CD14-positive monocyte (primary cell): ENCODE measurements around the gene NDUFB5. TPM values are rescaled to one million over a fixed set of nuclear protein-coding genes. Genes with fewer than 3 reads are reported as not detected.

Experiments used
- DNase-seq, 3 donors: peaks; one replicate each; pipeline ENCODE4 v3.0.0-alpha.2; 2011 to 2022
- H2AFZ ChIP-seq: 2 replicates; pipeline ENCODE4 v1.6.0; 2012; ENCODE audit warnings: mild to moderate bottlenecking, low read depth, low read length, inconsistent platforms; ENCODE audit not compliant: insufficient read depth, poor library complexity, severe bottlenecking
- H3K27ac ChIP-seq, 2 donors: 1 replicate in 1 of 2; 2 replicates in 1 of 2; pipeline ENCODE4 v1.5.1; 2012 to 2013; ENCODE audit warnings: low read length in 2 of 2, control low read depth in 1 of 2, inconsistent platforms in 1 of 2, low read depth in 1 of 2, mild to moderate bottlenecking in 1 of 2
- H3K27me3 ChIP-seq, 2 donors: one replicate each; pipeline versions ENCODE4 v1.6.0 to v1.6.1; 2011 to 2013; ENCODE audit warnings: low read length in 2 of 2; ENCODE audit not compliant: control insufficient read depth in 2 of 2, insufficient read depth in 2 of 2
- H3K36me3 ChIP-seq, 2 donors: replicated peaks in 1 of 2; 1 replicate in 1 of 2; 2 replicates in 1 of 2; pipeline versions ENCODE4 v1.5.1 to v1.6.1; 2012 to 2013; ENCODE audit warnings: low read length in 2 of 2, control low read depth in 1 of 2, inconsistent platforms in 1 of 2, mild to moderate bottlenecking in 1 of 2; ENCODE audit not compliant: insufficient read depth in 2 of 2, control insufficient read depth in 1 of 2
- H3K4me1 ChIP-seq, 2 donors: 1 replicate in 1 of 2; 2 replicates in 1 of 2; pipeline versions ENCODE4 v1.5.1 to v1.6.1; 2012 to 2013; ENCODE audit warnings: low read length in 2 of 2, control low read depth in 1 of 2, inconsistent platforms in 1 of 2, mild to moderate bottlenecking in 1 of 2, moderate library complexity in 1 of 2; ENCODE audit not compliant: insufficient read depth in 2 of 2, control insufficient read depth in 1 of 2
- H3K4me2 ChIP-seq: replicated peaks from 2 replicates; pipeline ENCODE3; 2012; ENCODE audit warnings: low read length, moderate library complexity, mild to moderate bottlenecking; ENCODE audit not compliant: poor library complexity, severe bottlenecking; ENCODE audit errors: extremely low read depth
- H3K4me3 ChIP-seq, 3 experiments: fragments of 200-600 bp in 1 of 3; sonication (generic) in 1 of 3; replicated peaks in 1 of 3; 1 replicate in 2 of 3; 2 replicates in 1 of 3; pipeline ENCODE4 v1.5.1; 2011 to 2013; ENCODE audit warnings: low read length in 3 of 3, mild to moderate bottlenecking in 3 of 3, control low read depth in 2 of 3, low read depth in 2 of 3, inconsistent platforms in 1 of 3, moderate library complexity in 1 of 3
- H3K79me2 ChIP-seq: 2 replicates; pipeline ENCODE4 v1.6.0; 2012; ENCODE audit warnings: mild to moderate bottlenecking, control low read depth, inconsistent platforms, low read length, moderate library complexity; ENCODE audit not compliant: insufficient read depth
- H3K9ac ChIP-seq: 2 replicates; pipeline ENCODE4 v1.6.0; 2017; ENCODE audit warnings: low read length, mild to moderate bottlenecking; ENCODE audit not compliant: insufficient read depth, poor library complexity, severe bottlenecking
- H3K9me3 ChIP-seq, 2 donors: replicated peaks in 1 of 2; 1 replicate in 1 of 2; 2 replicates in 1 of 2; pipeline versions ENCODE4 v1.5.1 to v1.6.1; 2012 to 2013; ENCODE audit warnings: low read length in 2 of 2, control low read depth in 1 of 2; ENCODE audit not compliant: control insufficient read depth in 1 of 2, insufficient read depth in 1 of 2
- H4K20me1 ChIP-seq: 2 replicates; pipeline ENCODE4 v1.6.0; 2012; ENCODE audit warnings: mild to moderate bottlenecking, low read length, control low read depth, moderate library complexity; ENCODE audit not compliant: insufficient read depth
- H3K27ac Mint-ChIP-seq, 7 donors: one replicate each; pipeline ENCODE4 v1.8.0; 2020; ENCODE audit warnings: mild to moderate bottlenecking in 7 of 7, mixed read lengths in 7 of 7, moderate library complexity in 6 of 7, inconsistent platforms in 2 of 7
- H3K27me3 Mint-ChIP-seq, 3 donors: one replicate each; pipeline ENCODE4 v1.8.0; 2021 to 2022; ENCODE audit warnings: low read depth in 3 of 3, mild to moderate bottlenecking in 3 of 3, mixed read lengths in 3 of 3, moderate library complexity in 3 of 3, inconsistent platforms in 1 of 3
- H3K36me3 Mint-ChIP-seq, 2 donors: one replicate each; pipeline ENCODE4 v1.8.0; 2020; ENCODE audit warnings: mixed read lengths in 2 of 2, inconsistent platforms in 1 of 2, mild to moderate bottlenecking in 1 of 2
- H3K4me1 Mint-ChIP-seq: one replicate; pipeline ENCODE4 v1.8.0; 2020; ENCODE audit warnings: mild to moderate bottlenecking, mixed read lengths
- H3K4me3 Mint-ChIP-seq, 2 donors: one replicate each; pipeline ENCODE4 v1.8.0; 2020; ENCODE audit warnings: mild to moderate bottlenecking in 2 of 2, mixed read lengths in 2 of 2, moderate library complexity in 1 of 2
- H3K9me3 Mint-ChIP-seq, 7 donors: one replicate each; pipeline ENCODE4 v1.8.0; 2020 to 2022; ENCODE audit warnings: mixed read lengths in 7 of 7, mild to moderate bottlenecking in 6 of 7, moderate library complexity in 6 of 7, inconsistent platforms in 2 of 7
- WGBS: methylation state at CpG from one replicate; pipeline ENCODE4 v1.1.5; 2013; ENCODE audit warnings: missing lambda C conversion rate; ENCODE audit not compliant: insufficient coverage; 5-methylcytosine and 5-hydroxymethylcytosine counted together
- intact Hi-C, 2 donors: fragments of 100-400 bp; cut with micrococcal nuclease; formaldehyde crosslinking; loops; one replicate each; pipeline versions ENCODE4 v1.15.0 to v1.15.1; 2023
- polyA plus RNA-seq, 3 donors: library from polyadenylated mRNA; depleted of rRNA in 1 of 3; unstranded in 2 of 3; stranded (reverse) in 1 of 3; fragments of 300-500 nt in 2 of 3; fragments of >200 nt in 1 of 3; fragmentation: Illumina TruSeq in 2 of 3; gene quantifications; 1 replicate in 2 of 3; 2 replicates in 1 of 3; pipeline ENCODE4 v1.2.3, GENCODE V29; 2012 to 2021
- TF ChIP-seq, protein P1 (sequence below): fragments of 200-600 bp; IDR thresholded peaks from one replicate; pipeline ENCODE4 v1.8.0; 2022; ENCODE audit warnings: antibody characterized with exemption, mild to moderate bottlenecking

The NDUFB5 gene
- polyA plus RNA-seq, 3 donors: 30.8 to 144 (median 132) TPM

DNA sequence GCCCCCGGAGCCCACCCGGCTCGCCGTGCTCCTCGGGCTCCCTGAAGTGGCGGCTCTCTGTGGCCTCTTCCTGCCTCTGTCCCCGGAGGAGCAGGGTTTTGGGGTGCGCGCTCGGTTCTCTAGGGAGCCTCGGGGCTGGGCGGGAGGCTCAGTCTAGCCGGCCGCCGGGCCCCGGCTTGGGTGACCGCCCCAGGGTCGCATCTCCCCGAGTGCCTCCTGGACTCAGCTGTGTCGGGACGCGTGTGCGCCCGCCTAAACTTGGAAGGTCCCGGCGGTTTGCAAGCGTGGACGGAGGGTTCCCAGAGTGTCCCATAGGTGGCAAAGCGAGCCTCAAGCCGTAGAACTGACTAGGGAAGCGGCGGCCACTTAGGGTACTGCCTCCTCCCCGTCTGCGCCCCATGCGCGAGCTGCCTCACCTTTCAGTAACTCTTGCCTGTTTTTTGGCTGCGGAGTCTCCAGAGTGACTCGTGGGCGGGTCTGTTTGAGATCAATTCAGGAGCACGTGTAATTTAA is 41.3 kb upstream of the NDUFB5 start:
- under 1% methylated on average over 33 of the region's 40 CpGs for WGBS
- TF ChIP-seq, protein P1, sequence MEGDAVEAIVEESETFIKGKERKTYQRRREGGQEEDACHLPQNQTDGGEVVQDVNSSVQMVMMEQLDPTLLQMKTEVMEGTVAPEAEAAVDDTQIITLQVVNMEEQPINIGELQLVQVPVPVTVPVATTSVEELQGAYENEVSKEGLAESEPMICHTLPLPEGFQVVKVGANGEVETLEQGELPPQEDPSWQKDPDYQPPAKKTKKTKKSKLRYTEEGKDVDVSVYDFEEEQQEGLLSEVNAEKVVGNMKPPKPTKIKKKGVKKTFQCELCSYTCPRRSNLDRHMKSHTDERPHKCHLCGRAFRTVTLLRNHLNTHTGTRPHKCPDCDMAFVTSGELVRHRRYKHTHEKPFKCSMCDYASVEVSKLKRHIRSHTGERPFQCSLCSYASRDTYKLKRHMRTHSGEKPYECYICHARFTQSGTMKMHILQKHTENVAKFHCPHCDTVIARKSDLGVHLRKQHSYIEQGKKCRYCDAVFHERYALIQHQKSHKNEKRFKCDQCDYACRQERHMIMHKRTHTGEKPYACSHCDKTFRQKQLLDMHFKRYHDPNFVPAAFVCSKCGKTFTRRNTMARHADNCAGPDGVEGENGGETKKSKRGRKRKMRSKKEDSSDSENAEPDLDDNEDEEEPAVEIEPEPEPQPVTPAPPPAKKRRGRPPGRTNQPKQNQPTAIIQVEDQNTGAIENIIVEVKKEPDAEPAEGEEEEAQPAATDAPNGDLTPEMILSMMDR: peak; percentile 55
- H3K36me3 ChIP-seq: no peaks in the 10 kb centered on the region
- Mint-ChIP-seq H3K4me1 (peaks cover 25% of the 10 kb centered on the region), H3K27ac (peak overlapping the region; percentile 48 to 92 (median 80)), H3K27me3 (no peaks in the 10 kb centered on the region), H3K4me3 (peak overlapping the region; percentile 96 to 99), H3K9me3 (no peaks in the 10 kb centered on the region), H3K36me3 (no peaks in the 10 kb centered on the region)
- peaks cover 8% of the 10 kb centered on the region for H4K20me1 ChIP-seq
- H3K27me3 ChIP-seq: no peaks in the 10 kb centered on the region
- H3K9me3 ChIP-seq: no peaks in the 10 kb centered on the region
- peaks cover 11 to 18% of the 10 kb centered on the region in 2 donors for H3K4me1 ChIP-seq
- peak overlapping the region; percentile 83 for H3K4me2 ChIP-seq
- peaks cover 48% of the 10 kb centered on the region for H3K79me2 ChIP-seq
- H3K27ac ChIP-seq: peak overlapping the region; percentile 55 to 58
- peak; percentile 60 to 74 (median 62) for DNase-seq
- H3K4me3 ChIP-seq: peak overlapping the region; percentile 69 to 98 (median 96)
- H3K9ac ChIP-seq: peak overlapping the region; percentile 57
- H2AFZ ChIP-seq: peak overlapping the region; percentile 95
- intact Hi-C loops: loop anchor here (5.0 to 10.0 kb wide), 5 partner anchors 39 to 539 kb away; partner anchors contain the start of genes GNB4 (in 1 of the 2), MFN1 (in 1 of the 2), MRPL47 (in 1 of the 2) and NDUFB5 (in 1 of the 2)

- Histone ChIP-seq H3K4me2 (no peak overlapping the region), H3K9ac (no peak overlapping the region), H3K4me3 (no peak overlapping the region), H3K27ac (no peak overlapping the region), H3K9me3 (no peaks in the 10 kb centered on the region), H3K27me3 (no peaks in the 10 kb centered on the region), H3K36me3 (peaks cover 15 to 19% of the 10 kb centered on the region in 2 donors), H4K20me1 (peaks cover 14% of the 10 kb centered on the region), H3K79me2 (peaks cover 57% of the 10 kb centered on the region), H2AFZ (no peak overlapping the region), H3K4me1 (peaks cover 11 to 18% of the 10 kb centered on the region in 2 donors)
- H3K4me1 Mint-ChIP-seq: peaks cover 23% of the 10 kb centered on the region
- H3K4me3 Mint-ChIP-seq: no peak overlapping the region
- TF ChIP-seq, protein P1: no peak
- peaks cover 10 to 11% of the 10 kb centered on the region in 2 donors for H3K36me3 Mint-ChIP-seq
- intact Hi-C loops: loop anchor here in 1 of 2 donors (10.0 kb wide), 1 partner anchor 541 kb away; no protein-coding TSS in a partner anchor
- H3K9me3 Mint-ChIP-seq: no peaks in the 10 kb centered on the region
- H3K27ac Mint-ChIP-seq: no peak overlapping the region
- DNase-seq: no peak
- no peaks in the 10 kb centered on the region for H3K27me3 Mint-ChIP-seq
- no CpG with 5 or more reads among the region's 3 CpGs for WGBS
These were observed 39.1 kb upstream of the NDUFB5 start for GRCh38 chr3:179565496-179565895.
